H9 (cell line): ENCODE results near the gene DLG1. TPM values are rescaled to one million over a fixed set of nuclear protein-coding genes. Genes with fewer than 3 reads are reported as not detected.

Experiments used
- DNase-seq: peaks from one replicate; pipeline ENCODE4 v3.0.0-alpha.2; 2017
- H2AFZ ChIP-seq: one replicate; pipeline ENCODE4 v1.6.1; 2013; ENCODE audit warnings: mild to moderate bottlenecking, low read length, control low read depth, moderate library complexity
- H2AK5ac ChIP-seq: 2 replicates; pipeline ENCODE4 v1.6.1; 2013; ENCODE audit warnings: low read length, control low read depth, mixed read lengths; ENCODE audit not compliant: insufficient read length
- H2BK120ac ChIP-seq: one replicate; pipeline ENCODE4 v1.6.1; 2013; ENCODE audit warnings: low read depth, mild to moderate bottlenecking, low read length, control low read depth, inconsistent platforms; ENCODE audit not compliant: poor library complexity, severe bottlenecking
- H2BK12ac ChIP-seq: 2 replicates; pipeline ENCODE4 v1.6.1; 2013; ENCODE audit warnings: low read length, control low read depth, mixed read lengths, low read depth; ENCODE audit not compliant: insufficient read length
- H2BK15ac ChIP-seq: 2 replicates; pipeline ENCODE4 v1.6.1; 2013; ENCODE audit warnings: low read depth, low read length, control low read depth
- H2BK20ac ChIP-seq: one replicate; pipeline ENCODE4 v1.6.1; 2013; ENCODE audit warnings: low read depth, mild to moderate bottlenecking, low read length, control low read depth, inconsistent platforms; ENCODE audit not compliant: poor library complexity, severe bottlenecking
- H2BK5ac ChIP-seq: 2 replicates; pipeline ENCODE4 v1.6.1; 2013; ENCODE audit warnings: low read length, control low read depth, mixed read lengths; ENCODE audit not compliant: insufficient read length
- H3K14ac ChIP-seq: 2 replicates; pipeline ENCODE4 v1.6.1; 2013; ENCODE audit warnings: low read length, control low read depth; ENCODE audit not compliant: insufficient read depth
- H3K18ac ChIP-seq: 2 replicates; pipeline ENCODE4 v1.6.1; 2013; ENCODE audit warnings: low read depth, mild to moderate bottlenecking, mixed read lengths, low read length, control low read depth; ENCODE audit not compliant: insufficient read length
- H3K23ac ChIP-seq: 2 replicates; pipeline ENCODE4 v1.6.1; 2013; ENCODE audit warnings: low read length, control low read depth, mixed read lengths, low read depth; ENCODE audit not compliant: insufficient read length
- H3K23me2 ChIP-seq: 2 replicates; pipeline ENCODE4 v1.6.1; 2013; ENCODE audit warnings: low read depth, mild to moderate bottlenecking, mixed read lengths, low read length, control low read depth; ENCODE audit not compliant: insufficient read length, poor library complexity, severe bottlenecking
- H3K27ac ChIP-seq: 2 replicates; pipeline ENCODE4 v1.5.1; 2013; ENCODE audit warnings: low read length, control low read depth, mixed read lengths, low read depth; ENCODE audit not compliant: insufficient read length
- H3K27me3 ChIP-seq: 2 replicates; pipeline ENCODE4 v1.6.1; 2013; ENCODE audit warnings: low read length, control low read depth, inconsistent platforms; ENCODE audit not compliant: insufficient read depth
- H3K4ac ChIP-seq: 2 replicates; pipeline ENCODE4 v1.6.1; 2013; ENCODE audit warnings: low read depth, mild to moderate bottlenecking, control low read depth, inconsistent platforms, low read length, moderate library complexity
- H3K4me1 ChIP-seq: 2 replicates; pipeline ENCODE4 v1.6.1; 2013; ENCODE audit warnings: low read length, control low read depth, inconsistent platforms; ENCODE audit not compliant: insufficient read depth
- H3K4me2 ChIP-seq: 2 replicates; pipeline ENCODE4 v1.6.1; 2013; ENCODE audit warnings: low read length, control low read depth, mixed read lengths; ENCODE audit not compliant: insufficient read length, insufficient read depth
- H3K56ac ChIP-seq: 2 replicates; pipeline ENCODE4 v1.6.1; 2013; ENCODE audit warnings: low read depth, mild to moderate bottlenecking, mixed read lengths, low read length, control low read depth; ENCODE audit not compliant: insufficient read length
- H3K79me1 ChIP-seq: 2 replicates; pipeline ENCODE4 v1.6.1; 2013; ENCODE audit warnings: low read depth, mild to moderate bottlenecking, moderate library complexity, low read length, control low read depth, inconsistent platforms; ENCODE audit not compliant: insufficient read depth, poor library complexity, severe bottlenecking
- H3K79me2 ChIP-seq: 2 replicates; pipeline ENCODE4 v1.6.1; 2013; ENCODE audit warnings: low read length, control low read depth, inconsistent platforms; ENCODE audit not compliant: insufficient read depth
- H3K9ac ChIP-seq: 2 replicates; pipeline ENCODE4 v1.6.1; 2013; ENCODE audit warnings: low read length, control low read depth, mixed read lengths; ENCODE audit not compliant: insufficient read length; ENCODE audit errors: extremely low read depth
- H3K9me3 ChIP-seq: one replicate; pipeline ENCODE4 v1.6.1; 2013; ENCODE audit warnings: low read depth, low read length, inconsistent platforms; ENCODE audit not compliant: control insufficient read depth
- H3T11ph ChIP-seq: one replicate; pipeline ENCODE4 v1.6.1; 2013; ENCODE audit warnings: mild to moderate bottlenecking, low read length, control low read depth, inconsistent platforms
- H4K20me1 ChIP-seq: one replicate; pipeline ENCODE4 v1.6.1; 2013; ENCODE audit not compliant: control insufficient read depth, insufficient read length, insufficient read depth
- H4K5ac ChIP-seq: 2 replicates; pipeline ENCODE4 v1.6.1; 2013; ENCODE audit warnings: low read depth, mild to moderate bottlenecking, mixed read lengths, low read length, control low read depth; ENCODE audit not compliant: insufficient read length
- H4K8ac ChIP-seq: replicated peaks from 2 replicates; pipeline ENCODE4 v1.6.1; 2013; ENCODE audit warnings: low read length, control low read depth, mixed read lengths, low read depth; ENCODE audit not compliant: insufficient read length
- H4K91ac ChIP-seq: 2 replicates; pipeline ENCODE4 v1.6.1; 2013; ENCODE audit warnings: low read depth, mild to moderate bottlenecking, moderate library complexity, mixed read lengths, low read length, control low read depth; ENCODE audit not compliant: insufficient read length
- H3K27ac Mint-ChIP-seq, 3 experiments: 2 replicates in 2 of 3; 3 replicates in 1 of 3; pipeline ENCODE4 v1.8.0; 2020 to 2021; ENCODE audit warnings: mixed read lengths in 3 of 3, mild to moderate bottlenecking in 1 of 3, moderate library complexity in 1 of 3
- H3K27me3 Mint-ChIP-seq: 2 replicates; pipeline ENCODE4 v1.8.0; 2021; ENCODE audit warnings: low read depth, mild to moderate bottlenecking, moderate library complexity, mixed read lengths
- H3K36me3 Mint-ChIP-seq, 3 experiments: 2 replicates in 2 of 3; 3 replicates in 1 of 3; pipeline ENCODE4 v1.8.0; 2020 to 2021; ENCODE audit warnings: low read depth in 3 of 3, mixed read lengths in 3 of 3; ENCODE audit not compliant: insufficient read depth in 1 of 3
- H3K4me1 Mint-ChIP-seq, 2 experiments: 2 replicates each; pipeline ENCODE4 v1.8.0; 2020; ENCODE audit warnings: mixed read lengths in 2 of 2
- H3K4me3 Mint-ChIP-seq, 2 experiments: 2 replicates in 1 of 2; 3 replicates in 1 of 2; pipeline ENCODE4 v1.8.0; 2020 to 2021; ENCODE audit warnings: mild to moderate bottlenecking in 2 of 2, mixed read lengths in 2 of 2, moderate library complexity in 1 of 2
- H3K9me3 Mint-ChIP-seq, 2 experiments: 2 replicates in 1 of 2; 3 replicates in 1 of 2; pipeline ENCODE4 v1.8.0; 2020; ENCODE audit warnings: mild to moderate bottlenecking in 2 of 2, mixed read lengths in 2 of 2, moderate library complexity in 1 of 2
- WGBS: extraction: QIAGEN DNeasy Blood & Tissue Kit; methylation state at CpG from one replicate; pipeline ENCODE4 v1.1.7; 2013; ENCODE audit warnings: missing lambda C conversion rate, low lambda C conversion rate, mixed read lengths; ENCODE audit not compliant: insufficient read length; ENCODE audit errors: extremely low coverage; 5-methylcytosine and 5-hydroxymethylcytosine counted together
- total RNA-seq: library from RNA; stranded (reverse); gene quantifications from 2 replicates; pipeline ENCODE4 v1.2.1, GENCODE V29; 2021
- TF ChIP-seq, protein P1 (sequence below): fragments of 200-600 bp; sonication (generic); conservative IDR thresholded peaks from 3 replicates; pipeline ENCODE4 v1.8.0; 2021; ENCODE audit warnings: antibody characterized with exemption, mild to moderate bottlenecking

DLG1 gene
- total RNA-seq, 1 experiment from 2014 or later: 84.1 TPM

DNA sequence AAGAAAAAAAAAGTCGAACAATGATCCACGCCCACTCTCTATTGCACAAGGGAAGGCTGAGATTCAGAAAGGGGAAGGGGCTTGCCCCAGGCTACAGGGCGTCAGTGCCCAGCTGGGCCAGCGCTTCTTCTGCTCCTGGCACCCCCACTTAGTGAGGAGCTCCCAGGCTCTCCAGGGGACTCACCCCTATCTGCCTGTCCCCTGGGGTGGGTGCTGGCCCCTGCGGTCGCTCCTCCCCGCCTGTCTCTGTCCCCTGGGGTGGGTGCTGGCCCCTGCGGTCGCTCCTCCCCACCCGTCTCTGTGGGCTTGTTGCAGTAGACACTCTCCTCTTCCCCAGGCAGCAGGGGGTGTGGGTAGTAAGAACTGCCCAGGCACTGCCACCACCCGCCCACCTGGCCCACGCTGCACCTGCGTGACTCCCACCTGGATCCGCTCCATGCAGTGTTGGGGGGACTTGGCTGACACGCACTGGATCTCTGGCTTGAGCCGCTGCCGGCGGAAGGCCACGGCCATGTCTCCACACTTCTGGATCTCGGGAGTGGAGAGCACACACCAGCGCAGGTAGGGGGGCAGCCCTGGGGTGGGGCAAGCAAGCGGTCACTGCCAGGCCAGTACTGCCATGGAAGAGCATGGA, 283.4 kb downstream of the DLG1 start:
- no peak overlapping the region for H3K4me3 Mint-ChIP-seq
- no peaks in the 10 kb centered on the region for H3K36me3 Mint-ChIP-seq

More for the DNA sequence above, 283.4 kb downstream of the DLG1 start:
- Histone ChIP-seq H3K4me1 (no peaks in the 10 kb centered on the region), H3K23ac (no peak overlapping the region), H3T11ph (no peak overlapping the region), H3K18ac (no peak overlapping the region), H4K91ac (no peak overlapping the region), H3K27ac (no peak overlapping the region), H3K4ac (no peak overlapping the region), H2BK20ac (no peak overlapping the region), H4K20me1 (no peaks in the 10 kb centered on the region), H4K5ac (no peak overlapping the region), H2BK120ac (no peak overlapping the region), H2AK5ac (no peak overlapping the region), H4K8ac (no peak overlapping the region), H2BK5ac (no peak overlapping the region), H2BK12ac (no peak overlapping the region), H3K14ac (no peak overlapping the region), H3K27me3 (no peaks in the 10 kb centered on the region), H2BK15ac (no peak overlapping the region), H3K56ac (no peak overlapping the region), H3K79me2 (no peaks in the 10 kb centered on the region), H3K4me2 (no peak overlapping the region), H3K23me2 (no peaks in the 10 kb centered on the region), H3K79me1 (no peaks in the 10 kb centered on the region), H3K9ac (no peak overlapping the region), H3K9me3 (no peaks in the 10 kb centered on the region), H2AFZ (no peak overlapping the region)
- no CpG with 5 or more reads among the region's 22 CpGs for whole genome bisulfite sequencing
- TF ChIP-seq, protein P1, sequence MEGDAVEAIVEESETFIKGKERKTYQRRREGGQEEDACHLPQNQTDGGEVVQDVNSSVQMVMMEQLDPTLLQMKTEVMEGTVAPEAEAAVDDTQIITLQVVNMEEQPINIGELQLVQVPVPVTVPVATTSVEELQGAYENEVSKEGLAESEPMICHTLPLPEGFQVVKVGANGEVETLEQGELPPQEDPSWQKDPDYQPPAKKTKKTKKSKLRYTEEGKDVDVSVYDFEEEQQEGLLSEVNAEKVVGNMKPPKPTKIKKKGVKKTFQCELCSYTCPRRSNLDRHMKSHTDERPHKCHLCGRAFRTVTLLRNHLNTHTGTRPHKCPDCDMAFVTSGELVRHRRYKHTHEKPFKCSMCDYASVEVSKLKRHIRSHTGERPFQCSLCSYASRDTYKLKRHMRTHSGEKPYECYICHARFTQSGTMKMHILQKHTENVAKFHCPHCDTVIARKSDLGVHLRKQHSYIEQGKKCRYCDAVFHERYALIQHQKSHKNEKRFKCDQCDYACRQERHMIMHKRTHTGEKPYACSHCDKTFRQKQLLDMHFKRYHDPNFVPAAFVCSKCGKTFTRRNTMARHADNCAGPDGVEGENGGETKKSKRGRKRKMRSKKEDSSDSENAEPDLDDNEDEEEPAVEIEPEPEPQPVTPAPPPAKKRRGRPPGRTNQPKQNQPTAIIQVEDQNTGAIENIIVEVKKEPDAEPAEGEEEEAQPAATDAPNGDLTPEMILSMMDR: no peak
- Mint-ChIP-seq H3K27me3 (peaks cover 7% of the 10 kb centered on the region), H3K27ac (no peak overlapping the region), H3K9me3 (no peaks in the 10 kb centered on the region), H3K4me1 (no peaks in the 10 kb centered on the region)
- DNase-seq: no peak
